H1 (cell line): Measurements from ENCODE around the gene GAS7. TPM values are rescaled to one million over a fixed set of nuclear protein-coding genes. Genes with fewer than 3 reads are reported as not detected.

Experiments
- CTCF ChIA-PET: fragments of 300-600 bp; sonication (Branson Sonifier 250); formaldehyde crosslinking; loops from one replicate; lab custom pipeline; 2021; ENCODE audit not compliant: partially characterized antibody; lab: Charles Lee
- POLR2A ChIA-PET: fragments of 300-600 bp; sonication (Branson Sonifier 250); formaldehyde crosslinking; loops from one replicate; lab custom pipeline; 2021; ENCODE audit warnings: inconsistent platforms; ENCODE audit not compliant: partially characterized antibody; lab: Charles Lee
- DNase-seq, 2 experiments: peaks; one replicate each; pipeline versions ENCODE4 v3.0.0 to v3.0.0-alpha.2; 2010 to 2022; ENCODE audit warnings: low spot score in 2 of 2, low read depth in 1 of 2, mixed read lengths in 1 of 2
- FAIRE-seq: peaks from 2 replicates; lab custom pipeline; 2011; peaks lifted over from hg19 to GRCh38; lab: Jason Lieb, UNC
- H2AFZ ChIP-seq: 2 replicates; pipeline ENCODE4 v1.8.1; 2012; ENCODE audit warnings: low read length, inconsistent platforms
- H2AK5ac ChIP-seq: 2 replicates; pipeline ENCODE4 v1.6.1; 2013; ENCODE audit warnings: low read depth, low read length
- H2BK120ac ChIP-seq: replicated peaks from 2 replicates; pipeline ENCODE3; 2013; ENCODE audit warnings: low read depth, low read length, inconsistent platforms
- H2BK12ac ChIP-seq: 2 replicates; pipeline ENCODE4 v1.6.1; 2013; ENCODE audit warnings: low read depth, low read length
- H2BK15ac ChIP-seq: 2 replicates; pipeline ENCODE4 v1.6.1; 2013; ENCODE audit warnings: low read length
- H2BK20ac ChIP-seq: 2 replicates; pipeline ENCODE4 v1.6.1; 2013; ENCODE audit warnings: low read length
- H2BK5ac ChIP-seq: 2 replicates; pipeline ENCODE4 v1.6.1; 2013; ENCODE audit warnings: low read depth, low read length
- H3K14ac ChIP-seq: 2 replicates; pipeline ENCODE4 v1.6.1; 2013; ENCODE audit warnings: inconsistent platforms; ENCODE audit not compliant: insufficient read length
- H3K18ac ChIP-seq: 2 replicates; pipeline ENCODE4 v1.6.1; 2013; ENCODE audit warnings: low read length; ENCODE audit errors: extremely low read depth
- H3K23ac ChIP-seq: 2 replicates; pipeline ENCODE4 v1.6.1; 2013; ENCODE audit warnings: inconsistent platforms; ENCODE audit not compliant: insufficient read length
- H3K23me2 ChIP-seq: 2 replicates; pipeline ENCODE4 v1.6.1; 2013; ENCODE audit warnings: low read depth, low read length
- H3K27ac ChIP-seq: 2 replicates; pipeline ENCODE4 v1.6.1; 2011; ENCODE audit warnings: low read depth, low read length, inconsistent platforms
- H3K27me3 ChIP-seq, 4 experiments: replicated peaks in 1 of 4; 1 replicate in 1 of 4; 2 replicates in 3 of 4; pipeline versions ENCODE4 v1.6.1 to v1.8.1; 2011 to 2013; ENCODE audit warnings: low read length in 3 of 4, mild to moderate bottlenecking in 3 of 4, inconsistent platforms in 2 of 4, mixed read lengths in 2 of 4, moderate library complexity in 1 of 4; ENCODE audit not compliant: control insufficient read depth in 3 of 4, insufficient read depth in 3 of 4; ENCODE audit errors: extremely low read depth in 1 of 4
- H3K36me3 ChIP-seq, 4 experiments: 2 replicates each; pipeline versions ENCODE4 v1.6.1 to v1.8.1; 2011 to 2013; ENCODE audit warnings: mild to moderate bottlenecking in 4 of 4, low read length in 3 of 4, moderate library complexity in 2 of 4, control low read depth in 1 of 4, inconsistent platforms in 1 of 4; ENCODE audit not compliant: insufficient read depth in 4 of 4, control insufficient read depth in 2 of 4
- H3K4ac ChIP-seq: replicated peaks from 2 replicates; pipeline ENCODE3; 2013; ENCODE audit warnings: low read length, low read depth, mixed read lengths, inconsistent platforms; ENCODE audit not compliant: insufficient read length
- H3K4me1 ChIP-seq, 4 experiments: replicated peaks in 1 of 4; 1 replicate in 1 of 4; 2 replicates in 3 of 4; pipeline versions ENCODE4 v1.6.1 to v1.8.1; 2011 to 2013; ENCODE audit warnings: low read length in 3 of 4, inconsistent platforms in 2 of 4, mixed read lengths in 1 of 4; ENCODE audit not compliant: insufficient read depth in 4 of 4, control insufficient read depth in 3 of 4
- H3K4me2 ChIP-seq, 2 experiments: 2 replicates each; pipeline versions ENCODE4 v1.6.1 to v1.8.1; 2011 to 2013; ENCODE audit warnings: low read depth in 2 of 2, low read length in 2 of 2, control low read depth in 1 of 2, inconsistent platforms in 1 of 2, mild to moderate bottlenecking in 1 of 2; ENCODE audit not compliant: insufficient read depth in 1 of 2
- H3K4me3 ChIP-seq, 4 experiments: fragments of 200-600, 300-600 bp in 1 of 4; sonication (generic), shearing (Covaris generic), sonication (Bioruptor Twin) in 1 of 4; 2 replicates each; pipeline versions ENCODE4 v1.5.1 to v1.8.1; 2011 to 2016; ENCODE audit warnings: low read length in 4 of 4, low read depth in 3 of 4, control low read depth in 2 of 4, inconsistent platforms in 2 of 4, mild to moderate bottlenecking in 2 of 4, mixed read lengths in 1 of 4, moderate library complexity in 1 of 4; ENCODE audit not compliant: insufficient read depth in 2 of 4; ENCODE audit errors: extremely low read depth in 1 of 4
- H3K56ac ChIP-seq: replicated peaks from 2 replicates; pipeline ENCODE3; 2013; ENCODE audit warnings: low read depth, mild to moderate bottlenecking, mixed read lengths, low read length, inconsistent platforms; ENCODE audit not compliant: insufficient read length
- H3K79me1 ChIP-seq: 2 replicates; pipeline ENCODE4 v1.6.1; 2013; ENCODE audit warnings: low read depth, low read length, control low read depth
- H3K79me2 ChIP-seq, 2 experiments: 2 replicates each; pipeline versions ENCODE4 v1.6.1 to v1.8.1; 2012 to 2013; ENCODE audit warnings: low read length in 2 of 2, mild to moderate bottlenecking in 2 of 2, inconsistent platforms in 1 of 2; ENCODE audit not compliant: insufficient read depth in 2 of 2, control insufficient read depth in 1 of 2
- H3K9ac ChIP-seq, 4 experiments: replicated peaks in 1 of 4; 1 replicate in 1 of 4; 2 replicates in 3 of 4; pipeline versions ENCODE4 v1.6.1 to v1.8.1; 2011 to 2013; ENCODE audit warnings: low read depth in 3 of 4, low read length in 3 of 4, control low read depth in 2 of 4, mild to moderate bottlenecking in 2 of 4, moderate library complexity in 2 of 4, inconsistent platforms in 1 of 4; ENCODE audit errors: extremely low read depth in 1 of 4
- H3K9me3 ChIP-seq, 2 experiments: 2 replicates each; pipeline versions ENCODE4 v1.6.1 to v1.8.1; 2012 to 2013; ENCODE audit warnings: mild to moderate bottlenecking in 2 of 2, moderate library complexity in 2 of 2, control low read depth in 1 of 2, inconsistent platforms in 1 of 2, low read depth in 1 of 2, low read length in 1 of 2, mixed read lengths in 1 of 2; ENCODE audit not compliant: insufficient read depth in 2 of 2
- H4K20me1 ChIP-seq, 2 experiments: replicated peaks in 1 of 2; 2 replicates each; pipeline versions ENCODE3 to v1.8.1; 2011 to 2013; ENCODE audit warnings: inconsistent platforms in 2 of 2, low read length in 2 of 2, mild to moderate bottlenecking in 1 of 2; ENCODE audit not compliant: insufficient read depth in 2 of 2, control insufficient read depth in 1 of 2
- H4K5ac ChIP-seq: 2 replicates; pipeline ENCODE4 v1.6.1; 2013; ENCODE audit warnings: low read length, low read depth, mixed read lengths, inconsistent platforms; ENCODE audit not compliant: insufficient read length
- H4K8ac ChIP-seq: 2 replicates; pipeline ENCODE4 v1.8.0; 2013; ENCODE audit warnings: mild to moderate bottlenecking, moderate library complexity, low read length, inconsistent platforms; ENCODE audit not compliant: insufficient read depth; ENCODE audit errors: extremely low read depth
- H4K91ac ChIP-seq: replicated peaks from 2 replicates; pipeline ENCODE3; 2013; ENCODE audit warnings: low read length, mixed read lengths, inconsistent platforms; ENCODE audit not compliant: insufficient read length
- EP300 ChIP-seq, 2 experiments: IDR thresholded peaks; 1 replicate in 1 of 2; 2 replicates in 1 of 2; pipeline ENCODE4 v1.6.1; 2011 to 2012; ENCODE audit warnings: low read depth in 2 of 2, low read length in 2 of 2, mild to moderate bottlenecking in 2 of 2, borderline replicate concordance in 1 of 2, inconsistent platforms in 1 of 2, moderate library complexity in 1 of 2
- PHF8 ChIP-seq: fragments of 200-600 bp; sonication (generic); conservative IDR thresholded peaks from 2 replicates; pipeline ENCODE4 v1.7.1; 2012; ENCODE audit warnings: low read depth, mild to moderate bottlenecking, inconsistent platforms, low read length, moderate library complexity
- RBBP5 ChIP-seq: IDR thresholded peaks from 2 replicates; pipeline ENCODE4 v1.7.1; 2012; ENCODE audit warnings: low read depth, mild to moderate bottlenecking, inconsistent platforms, low read length, moderate library complexity, borderline replicate concordance
- RNF2 ChIP-seq: fragments of 200-900, 300-1000 bp; sonication (generic); IDR thresholded peaks from 2 replicates; pipeline ENCODE4 v1.7.1; 2016; ENCODE audit warnings: borderline replicate concordance, low read depth, mild to moderate bottlenecking, antibody characterized with exemption, low read length; ENCODE audit not compliant: poor library complexity, severe bottlenecking; ENCODE audit errors: missing control alignments
- SP2 ChIP-seq: IDR thresholded peaks from 2 replicates; pipeline ENCODE4 v1.6.1; 2012; ENCODE audit warnings: mild to moderate bottlenecking, low read length, inconsistent platforms
- TAF7 ChIP-seq: optimal IDR thresholded peaks from 2 replicates; pipeline ENCODE3; 2011; ENCODE audit warnings: low read depth, mild to moderate bottlenecking, inconsistent platforms, low read length, moderate library complexity, borderline replicate concordance
- YY1 ChIP-seq: IDR thresholded peaks from 2 replicates; pipeline ENCODE4 v1.6.1; 2011; ENCODE audit warnings: low read depth, mild to moderate bottlenecking, low read length
- ZNF274 ChIP-seq: IDR thresholded peaks from 2 replicates; pipeline ENCODE4 v1.7.0; 2012; ENCODE audit warnings: low read length, borderline replicate concordance; ENCODE audit errors: extremely low read depth
- whole genome bisulfite sequencing, 2 experiments: shearing (Covaris generic) in 1 of 2; methylation state at CpG; one replicate each; pipeline versions ENCODE4 v1.1.6 to v1.1.7; 2013 to 2015; ENCODE audit warnings: low lambda C conversion rate in 2 of 2, mixed read lengths in 2 of 2, inconsistent platforms in 1 of 2, low coverage in 1 of 2, missing lambda C conversion rate in 1 of 2; ENCODE audit not compliant: insufficient replicate concordance in 2 of 2, insufficient coverage in 1 of 2, insufficient read length in 1 of 2; ENCODE audit errors: extremely low coverage in 1 of 2, missing lambda C conversion rate in 1 of 2; 5-methylcytosine and 5-hydroxymethylcytosine counted together
- polyA plus RNA-seq, 7 experiments: library from polyadenylated mRNA; depleted of rRNA in 3 of 7; stranded (reverse) in 5 of 7; unstranded in 2 of 7; fragments of >200 nt in 5 of 7; fragments of 200-250 nt in 2 of 7; gene quantifications; 1 replicate in 5 of 7; 2 replicates in 1 of 7; 4 replicates in 1 of 7; pipeline versions ENCODE4 v1.2.1 to v1.2.3, GENCODE V29; 2011 to 2013; ENCODE audit warnings: missing spikeins in 2 of 7, mixed read lengths in 2 of 7
- total RNA-seq: library from RNA; stranded (reverse); fragmentation: NEBNext Ultra II Directional; extraction: Animal tissue kit (Norgen Biotek cat#: 25700); gene quantifications from 2 replicates; pipeline ENCODE4 v1.2.1, GENCODE V29; 2021
- TF ChIP-seq, protein P1 (sequence below): IDR thresholded peaks from 2 replicates; pipeline ENCODE4 v1.6.1; 2012; ENCODE audit warnings: inconsistent platforms
- TF ChIP-seq, protein P2 (sequence below), 3 experiments: IDR thresholded peaks; 1 replicate in 2 of 3; 2 replicates in 1 of 3; pipeline versions ENCODE4 v1.5.1 to v1.6.1; 2011; ENCODE audit warnings: low read length in 3 of 3, mild to moderate bottlenecking in 3 of 3, inconsistent platforms in 2 of 3, low read depth in 1 of 3, moderate library complexity in 1 of 3; ENCODE audit not compliant: insufficient read depth in 1 of 3; ENCODE audit errors: control extremely low read depth in 1 of 3

The GAS7 gene
- total and polyA plus RNA-seq, 2 of the 8 experiments (the other 6 are each of a cell fraction or from before 2014, with no cell fraction given), result 5.0 to 14.5 TPM

DNA sequence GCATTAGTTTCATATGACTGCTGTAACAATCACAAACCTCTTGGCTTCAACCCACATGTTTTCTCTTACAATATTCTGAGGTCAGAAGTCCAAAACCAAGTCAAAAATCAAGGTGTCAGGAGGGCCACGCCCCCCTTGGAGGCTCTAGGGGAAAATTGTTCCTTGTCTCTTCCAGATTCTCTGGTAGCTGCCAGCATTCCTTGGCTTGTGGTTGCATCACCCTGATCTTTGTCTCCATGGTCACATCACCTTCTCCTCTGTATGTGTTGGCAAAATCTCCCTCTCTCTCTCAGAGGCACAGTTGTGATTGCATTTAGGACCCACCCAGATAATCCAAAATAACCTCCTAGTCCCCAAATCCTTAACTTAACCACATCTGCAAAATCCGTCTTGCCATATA is 105.8 kb downstream of the GAS7 start:
- POLR2A ChIA-PET, result no interaction called here
- no peaks in the 10 kb centered on the region for H3K36me3 ChIP-seq
- no peak overlapping the region for H2BK12ac ChIP-seq
- no peak overlapping the region for H2AFZ ChIP-seq
- no peak overlapping the region for H2BK5ac ChIP-seq
- H3K18ac ChIP-seq, result no peak overlapping the region
- no peaks in the 10 kb centered on the region for H3K27me3 ChIP-seq
- H3K4ac ChIP-seq, result no peak overlapping the region
- no peaks in the 10 kb centered on the region for H3K23me2 ChIP-seq
- H3K23ac ChIP-seq, result no peak overlapping the region
- no peak overlapping the region for H4K5ac ChIP-seq
- H3K9me3 ChIP-seq, result peaks cover 5 to 6% of the 10 kb centered on the region in 2 experiments; a peak in 2 of 4 replicates
- H2BK20ac ChIP-seq, result no peak overlapping the region
- H2AK5ac ChIP-seq, result no peak overlapping the region
- H3K4me2 ChIP-seq, result no peak overlapping the region
- WGBS, 2 experiments, result 94% methylated on average over 2 of the region's 2 CpGs; no CpG with 5 or more reads in 1 of the 2 experiments
- no peak overlapping the region for H3K56ac ChIP-seq
- no peaks in the 10 kb centered on the region for H4K20me1 ChIP-seq
- FAIRE-seq (no peak), DNase-seq (no peak)
- H2BK120ac ChIP-seq, result no peak overlapping the region
- no peak overlapping the region for H4K91ac ChIP-seq
- no peak overlapping the region for H4K8ac ChIP-seq
- H3K9ac ChIP-seq, result no peak overlapping the region
- H3K4me3 ChIP-seq, result no peak overlapping the region
- H3K27ac ChIP-seq, result no peak overlapping the region
- CTCF ChIA-PET, result no interaction called here
- H3K14ac ChIP-seq, result no peak overlapping the region
- no peaks in the 10 kb centered on the region for H3K4me1 ChIP-seq
- no peaks in the 10 kb centered on the region for H3K79me1 ChIP-seq
- H2BK15ac ChIP-seq, result no peak overlapping the region
- H3K79me2 ChIP-seq, result no peaks in the 10 kb centered on the region
- TF ChIP-seq SP2 (no peak), PHF8 (no peak), ZNF274 (no peak), YY1 (no peak), RBBP5 (no peak), EP300 (IDR thresholded peaks at IDR 0.05; ENCODE audit: borderline replicate concordance in 1 of 2, low read depth in 2 of 2, low read length in 2 of 2) (no peak), RNF2 (no peak), TAF7 (no peak)
- TF ChIP-seq, protein P1, sequence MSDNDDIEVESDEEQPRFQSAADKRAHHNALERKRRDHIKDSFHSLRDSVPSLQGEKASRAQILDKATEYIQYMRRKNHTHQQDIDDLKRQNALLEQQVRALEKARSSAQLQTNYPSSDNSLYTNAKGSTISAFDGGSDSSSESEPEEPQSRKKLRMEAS, result no peak
- TF ChIP-seq, protein P2, sequence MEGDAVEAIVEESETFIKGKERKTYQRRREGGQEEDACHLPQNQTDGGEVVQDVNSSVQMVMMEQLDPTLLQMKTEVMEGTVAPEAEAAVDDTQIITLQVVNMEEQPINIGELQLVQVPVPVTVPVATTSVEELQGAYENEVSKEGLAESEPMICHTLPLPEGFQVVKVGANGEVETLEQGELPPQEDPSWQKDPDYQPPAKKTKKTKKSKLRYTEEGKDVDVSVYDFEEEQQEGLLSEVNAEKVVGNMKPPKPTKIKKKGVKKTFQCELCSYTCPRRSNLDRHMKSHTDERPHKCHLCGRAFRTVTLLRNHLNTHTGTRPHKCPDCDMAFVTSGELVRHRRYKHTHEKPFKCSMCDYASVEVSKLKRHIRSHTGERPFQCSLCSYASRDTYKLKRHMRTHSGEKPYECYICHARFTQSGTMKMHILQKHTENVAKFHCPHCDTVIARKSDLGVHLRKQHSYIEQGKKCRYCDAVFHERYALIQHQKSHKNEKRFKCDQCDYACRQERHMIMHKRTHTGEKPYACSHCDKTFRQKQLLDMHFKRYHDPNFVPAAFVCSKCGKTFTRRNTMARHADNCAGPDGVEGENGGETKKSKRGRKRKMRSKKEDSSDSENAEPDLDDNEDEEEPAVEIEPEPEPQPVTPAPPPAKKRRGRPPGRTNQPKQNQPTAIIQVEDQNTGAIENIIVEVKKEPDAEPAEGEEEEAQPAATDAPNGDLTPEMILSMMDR (IDR thresholded peaks at IDR 0.05; ENCODE audit: control extremely low read depth in 1 of 3, insufficient read depth in 1 of 3, low read depth in 1 of 3, low read length in 3 of 3), result no peak
